HG03378 (cell line): ENCODE results near the gene HEYL.
"Not testable (repeated sequence)": the region's sequence is repeated elsewhere in the genome, so short reads cannot be mapped to it uniquely, and the experiment has no call there.

Source experiments
- ATAC-seq: cut with Tn5 transposase; IDR thresholded peaks from one replicate; pipeline ENCODE4 v1.9.1; 2021; ENCODE audit warnings: mild to moderate bottlenecking, moderate library complexity; ENCODE audit not compliant: unreplicated experiment

The HEYL gene

DNA sequence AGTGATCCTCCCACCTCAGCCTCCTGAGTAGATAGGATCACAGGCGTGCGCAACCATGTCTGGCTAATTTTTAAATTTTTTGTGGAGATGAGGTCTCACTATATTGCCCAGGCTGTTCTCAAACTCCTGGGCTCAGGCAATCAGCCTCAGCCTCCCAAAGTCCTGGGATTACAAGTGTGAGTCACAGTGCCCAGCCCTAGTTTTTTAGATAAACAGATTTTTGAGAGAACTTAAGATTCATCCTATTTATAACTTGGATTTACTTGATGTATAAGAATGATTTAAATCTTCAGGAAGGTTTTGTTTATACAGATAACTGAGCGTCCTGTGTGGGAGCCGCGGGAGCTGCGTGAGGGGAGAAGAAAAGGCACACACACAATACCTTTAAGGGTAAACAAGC lies 26.2 kb downstream of the HEYL start:
- ATAC-seq = no peak

DNA sequence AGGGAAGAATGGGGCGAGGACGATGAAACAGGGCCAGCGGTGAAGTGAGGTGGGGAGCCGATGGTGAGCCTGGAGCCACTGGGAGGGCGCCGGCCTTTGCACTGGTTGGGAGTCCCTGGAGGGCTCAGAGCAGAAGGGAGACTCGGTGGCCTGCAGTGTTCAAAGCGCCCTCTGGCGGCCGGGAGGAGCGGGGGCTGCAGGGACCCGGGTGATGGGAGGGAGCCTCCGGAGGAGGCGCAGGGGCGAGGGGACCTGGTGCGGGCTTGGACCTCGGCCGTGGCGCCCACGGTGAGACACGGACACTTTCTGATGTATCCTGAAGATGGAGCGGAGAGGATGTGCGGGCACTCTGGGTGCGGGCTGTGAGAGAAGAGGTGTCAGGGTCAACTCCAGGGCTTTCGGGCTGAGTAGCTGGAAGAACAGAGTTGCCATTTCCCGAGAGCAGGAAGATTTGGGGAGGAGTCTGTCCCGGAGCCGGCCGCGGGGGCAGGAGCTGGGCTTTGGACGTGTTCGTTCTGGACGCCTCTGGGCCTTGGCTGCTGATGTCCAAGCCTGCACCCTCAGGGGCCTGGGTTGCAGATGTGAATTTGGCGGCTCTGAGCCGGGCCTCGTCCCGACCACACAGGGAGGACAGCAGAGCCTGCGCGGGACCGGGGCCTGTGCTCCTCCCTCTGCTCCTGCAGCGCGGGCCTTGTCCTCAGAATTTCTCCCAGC lies 29.7 kb downstream of the HEYL start:
- ATAC-seq = no peak

DNA sequence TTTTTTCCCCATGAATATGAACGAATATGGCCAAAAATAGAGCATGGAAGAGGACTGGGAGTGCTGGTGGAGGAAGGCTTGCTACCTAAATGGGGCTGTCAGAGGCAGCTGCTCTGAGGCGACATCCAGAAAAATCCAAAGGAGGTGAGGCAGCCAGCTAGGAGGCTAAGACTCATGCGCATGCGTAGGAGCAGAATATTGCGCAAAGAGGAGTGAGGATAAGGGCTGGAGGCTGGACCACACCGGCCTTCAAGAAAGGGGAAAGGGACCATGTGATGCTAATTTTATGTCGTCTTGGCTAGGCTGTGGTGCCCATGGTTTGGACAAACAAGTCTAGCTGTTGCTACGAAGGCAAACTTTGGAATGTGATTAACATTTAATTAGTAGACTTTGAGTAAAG lies 30.5 kb downstream of the HEYL start:
- ATAC-seq = no peak

DNA sequence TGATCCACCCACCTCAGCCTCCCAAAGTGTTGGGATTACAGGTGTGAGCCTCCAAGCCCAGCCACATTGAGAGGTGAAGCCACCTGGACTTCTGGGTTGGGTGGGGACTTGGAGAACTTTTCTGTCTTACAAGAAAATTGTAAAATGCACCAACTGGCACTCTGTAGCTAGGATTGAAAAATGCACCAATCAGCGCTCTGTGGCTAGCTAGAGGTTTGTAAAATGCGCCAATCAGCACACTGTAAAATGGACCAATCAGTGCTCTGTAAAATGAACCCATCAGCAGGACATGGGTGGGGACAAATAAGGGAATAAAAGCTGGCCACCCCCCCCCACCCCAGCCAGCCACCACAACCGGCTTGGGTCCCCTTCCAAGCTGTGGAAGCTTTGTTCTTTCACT lies 35.8 kb downstream of the HEYL start:
- not testable (repeated sequence) for ATAC-seq

DNA sequence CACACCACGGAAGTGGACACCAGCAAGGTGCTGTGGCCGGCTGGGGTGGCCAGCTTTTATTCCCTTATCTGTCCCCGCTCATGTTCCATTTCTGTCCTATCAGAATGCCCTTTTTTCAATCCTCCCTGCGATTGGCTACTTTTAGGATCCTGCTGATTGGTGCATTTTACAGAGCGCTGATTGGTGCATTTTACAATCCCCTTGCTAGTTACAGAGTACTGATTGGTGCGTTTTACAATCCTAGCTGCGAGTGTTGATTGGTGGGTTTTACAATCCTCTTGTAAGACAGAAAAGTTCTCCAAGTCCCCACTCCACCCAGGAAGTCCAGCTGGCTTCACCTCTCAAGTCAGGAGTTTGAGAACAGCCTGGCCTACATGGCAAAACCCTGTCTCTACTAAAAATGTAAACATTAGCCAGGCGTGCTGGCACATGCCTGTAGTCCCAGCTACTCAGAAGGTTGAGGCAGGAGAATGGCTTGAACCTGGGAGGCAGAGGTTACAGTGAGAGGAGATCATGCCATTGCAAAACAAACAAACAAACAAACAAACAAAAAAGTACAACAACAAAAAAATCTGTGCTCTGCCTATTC lies 37.7 kb downstream of the HEYL start:
- ATAC-seq = not testable (repeated sequence)

DNA sequence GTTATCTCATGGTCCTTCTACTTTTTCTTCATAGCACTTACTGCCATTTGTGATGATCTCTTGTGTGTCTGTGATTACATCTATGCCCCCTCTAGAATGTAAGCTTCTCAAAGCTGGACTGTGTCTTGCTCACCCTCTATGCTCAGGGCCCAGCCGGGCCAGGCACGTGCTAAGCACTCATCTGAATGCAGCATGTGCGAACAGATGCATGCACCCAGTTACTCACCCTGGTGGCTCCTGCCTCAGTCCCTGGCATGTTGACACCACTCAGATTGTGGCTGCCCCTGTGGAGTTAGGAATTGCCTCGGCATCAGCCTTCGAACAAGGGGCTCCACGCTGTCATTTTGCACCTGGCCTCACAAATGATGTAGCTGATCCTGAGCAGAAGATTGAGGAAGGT lies 43.3 kb downstream of the HEYL start:
- ATAC-seq = no peak

- no peak for ATAC-seq
Observed at GRCh38 chr1:39593386-39593785, 46.1 kb downstream of the HEYL start.

DNA sequence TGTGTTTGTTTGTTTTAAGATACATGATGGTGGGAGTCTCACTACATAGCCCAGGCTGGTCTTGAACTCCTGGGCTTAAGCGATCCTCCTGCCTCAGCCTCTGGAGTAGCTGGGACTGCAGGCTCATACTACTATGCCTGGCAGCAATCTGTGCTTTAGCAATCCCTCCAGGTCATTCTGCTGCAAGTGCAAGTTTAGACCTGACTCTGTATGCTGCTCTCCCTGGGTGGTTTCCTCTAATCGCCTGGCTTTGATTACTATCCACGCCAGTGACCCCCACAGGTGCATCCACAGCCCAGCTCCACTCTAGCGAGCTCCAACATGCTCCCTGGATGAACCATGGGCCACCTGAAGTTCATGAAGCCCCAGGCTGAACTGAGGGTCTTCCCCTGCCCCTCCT lies 47.4 kb downstream of the HEYL start:
- ATAC-seq = no peak

GRCh38 chr1:39590546-39590945 lies 48.9 kb downstream of the HEYL start:
- ATAC-seq = no peak

DNA sequence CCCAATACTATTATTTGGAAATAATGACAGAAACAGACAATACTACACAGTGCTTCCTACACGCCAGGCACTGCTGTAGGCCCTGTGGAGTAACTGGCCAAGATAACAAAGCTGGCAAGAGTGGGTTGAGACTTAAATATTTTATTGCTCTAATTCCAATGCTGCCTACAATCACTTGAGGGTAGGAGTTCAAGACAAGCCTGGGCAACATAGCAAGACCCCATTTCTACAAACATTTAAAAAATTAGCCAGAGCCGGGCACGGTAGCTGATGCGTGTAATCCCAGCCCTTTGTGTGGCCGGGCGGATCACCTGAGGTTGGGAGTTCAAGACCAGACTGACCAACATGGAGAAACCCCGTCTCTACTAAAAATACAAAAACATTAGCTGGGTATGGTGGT lies 53.5 kb downstream of the HEYL start:
- ATAC-seq = no peak

GRCh38 chr1:39576016-39576657 lies 63.3 kb downstream of the HEYL start:
- peak; percentile 50 for ATAC-seq

DNA sequence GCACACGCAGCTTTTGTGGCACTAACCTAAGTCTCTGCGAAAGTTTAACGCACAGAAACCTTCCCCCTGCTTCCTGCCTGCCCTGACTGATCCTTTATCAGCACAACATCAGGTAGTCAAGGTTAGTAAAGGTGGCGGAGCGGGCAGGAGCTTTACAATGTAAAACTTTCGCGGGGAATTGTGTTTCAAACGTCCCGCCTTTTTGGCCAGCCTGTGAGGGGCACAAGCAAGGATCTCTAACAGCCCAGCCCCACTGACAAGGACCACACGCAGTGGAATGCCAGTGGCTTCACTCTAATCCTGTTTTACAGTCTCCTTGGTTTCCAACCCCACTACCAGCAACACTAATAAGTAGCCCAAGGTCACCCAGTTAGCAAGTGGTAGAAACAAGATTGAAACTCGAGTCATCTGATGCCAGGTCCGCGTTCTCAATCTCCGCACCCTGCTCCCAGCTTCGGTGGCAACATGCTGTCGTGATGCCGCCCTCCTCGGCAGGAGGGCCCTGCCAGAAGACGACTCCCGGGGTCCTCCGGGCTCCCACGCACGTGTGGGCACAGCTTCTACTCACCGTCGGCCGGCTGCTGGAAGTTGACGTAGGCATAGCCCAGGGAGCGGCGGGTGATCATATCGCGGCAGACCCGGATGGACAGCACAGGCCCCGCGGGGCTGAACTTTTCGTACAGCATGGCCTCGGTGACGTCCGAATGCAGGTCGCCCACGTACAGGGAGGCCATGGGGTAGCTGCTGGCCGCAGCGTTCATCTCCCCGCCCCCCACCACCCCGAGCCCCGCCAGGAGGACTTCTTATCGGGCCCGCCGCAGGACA lies 64.0 kb downstream of the HEYL start:
- ATAC-seq = no peak

GRCh38 chr1:39574646-39575045 lies 64.8 kb downstream of the HEYL start:
- no peak for ATAC-seq
